Hippocampal formation (tissue), 2 donors: ENCODE measurements around the gene KIFC1.
"Not testable (repeated sequence)": the region's sequence is repeated elsewhere in the genome, so short reads cannot be mapped to it uniquely, and the experiment has no call there.

Source experiments
- DNase-seq, 2 donors: peaks; one replicate each; lab custom pipeline; 2025; lab: John Stamatoyannopoulos, UW

Gene KIFC1

DNA sequence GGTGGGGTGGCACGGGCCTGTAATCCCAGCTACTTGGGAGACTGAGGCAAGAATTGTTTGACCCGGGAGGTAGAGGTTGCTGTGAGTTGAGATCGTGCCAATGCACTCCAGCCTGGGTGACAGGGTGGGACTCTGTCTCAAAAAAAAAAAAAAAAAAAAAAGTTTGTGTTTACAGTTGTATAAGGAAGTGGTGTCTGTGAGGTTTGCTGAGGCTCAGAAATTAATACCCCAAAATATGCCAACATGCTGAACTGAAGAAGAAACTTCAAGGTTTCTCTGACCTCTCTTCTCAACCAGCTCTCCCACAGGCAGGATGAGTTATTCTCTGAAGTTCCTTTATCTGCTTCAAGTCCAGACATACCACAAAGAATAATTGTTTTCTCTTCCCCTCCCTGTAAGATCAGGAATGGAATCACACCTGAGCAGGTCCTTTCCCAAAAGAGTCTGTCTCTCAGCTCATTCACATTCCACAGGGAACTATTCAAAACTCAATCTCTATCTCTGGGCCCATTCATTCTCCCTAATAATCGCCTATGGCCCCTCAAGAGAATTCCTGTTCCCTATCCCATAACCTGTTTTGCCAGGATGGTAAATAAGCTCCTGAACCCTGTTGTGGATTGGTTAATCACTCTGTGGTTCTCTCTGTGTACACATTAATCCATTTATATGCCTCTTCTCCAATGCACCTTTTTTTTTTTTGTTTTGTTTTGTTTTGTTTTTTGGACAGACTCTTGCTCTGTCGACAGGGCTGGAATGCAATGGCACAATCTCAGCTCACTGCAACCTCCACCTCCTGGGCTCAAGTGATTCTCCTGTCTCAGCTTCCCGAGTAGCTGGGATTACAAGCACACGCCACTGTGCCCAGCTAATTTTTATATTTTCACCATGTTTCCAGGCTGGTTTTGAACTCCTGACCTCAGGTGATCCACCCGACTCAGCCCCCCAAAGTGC lies 17.4 kb upstream of the KIFC1 start:
- no peak for DNase-seq

DNA sequence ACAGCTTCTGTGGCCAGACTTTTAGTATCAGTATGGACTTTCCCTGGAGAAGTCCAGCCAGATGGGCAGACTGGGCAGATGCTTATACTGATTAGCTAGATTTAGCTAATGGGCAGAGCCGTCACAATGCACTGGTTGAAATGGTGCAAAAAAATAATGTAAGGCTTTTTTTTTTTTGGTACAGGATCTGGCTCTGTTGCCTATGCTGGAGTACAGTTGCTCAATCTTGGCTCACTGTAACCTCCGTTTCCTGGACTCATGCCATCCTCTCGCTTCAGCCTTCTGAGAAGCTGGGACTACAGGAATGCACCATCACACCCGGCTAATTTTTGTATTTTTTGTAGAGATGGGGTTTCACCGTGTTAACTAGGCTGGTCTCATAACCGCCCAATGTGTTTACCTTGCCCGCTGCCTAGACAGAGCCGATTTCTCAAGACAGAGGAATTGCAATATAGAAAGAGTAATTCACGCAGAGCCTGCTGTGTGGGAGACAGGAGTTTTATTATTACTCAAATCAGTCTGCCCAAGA lies 16.4 kb upstream of the KIFC1 start:
- peak in 1 of 2 donors; percentile 3 for DNase-seq

DNA sequence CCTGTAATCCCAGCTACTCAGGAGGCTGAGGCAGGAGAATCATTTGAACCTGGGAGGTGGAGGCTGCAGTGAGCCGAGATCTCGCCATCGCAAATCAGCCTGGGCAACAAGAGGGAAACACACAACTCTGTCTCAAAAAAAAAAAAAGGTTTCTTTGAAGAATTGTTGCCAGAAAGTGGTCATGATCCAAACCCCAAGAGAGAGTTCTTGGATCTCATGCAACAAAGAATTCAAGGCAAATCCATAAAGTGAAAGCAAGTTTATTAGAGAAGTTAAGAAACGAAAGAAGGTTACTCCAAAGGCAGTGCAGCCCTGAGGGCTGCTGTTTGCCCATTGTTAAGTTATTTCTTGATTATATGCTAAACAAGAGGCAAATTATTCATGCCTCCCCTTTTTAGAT lies 14.5 kb upstream of the KIFC1 start:
- no peak for DNase-seq

DNA sequence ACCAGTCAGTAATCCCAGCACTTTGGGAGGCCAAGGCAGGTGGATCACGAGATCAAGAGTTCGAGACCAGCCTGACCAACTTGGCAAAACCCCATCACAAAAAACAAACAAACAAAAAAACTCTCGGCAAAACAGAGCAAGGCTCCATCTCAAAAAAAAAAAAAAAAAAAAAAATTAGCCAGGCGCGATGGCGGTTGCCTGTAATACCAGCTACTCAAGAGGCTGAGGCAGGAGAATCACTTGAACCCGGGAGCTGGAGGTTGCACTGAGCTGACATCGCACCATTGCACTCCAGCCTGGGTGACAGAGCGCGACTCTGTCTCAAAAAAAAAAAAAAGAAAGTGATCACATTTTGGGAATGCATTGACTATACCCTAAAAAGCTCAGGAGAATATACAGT lies 12.4 kb upstream of the KIFC1 start:
- DNase-seq = not testable (repeated sequence)

DNA sequence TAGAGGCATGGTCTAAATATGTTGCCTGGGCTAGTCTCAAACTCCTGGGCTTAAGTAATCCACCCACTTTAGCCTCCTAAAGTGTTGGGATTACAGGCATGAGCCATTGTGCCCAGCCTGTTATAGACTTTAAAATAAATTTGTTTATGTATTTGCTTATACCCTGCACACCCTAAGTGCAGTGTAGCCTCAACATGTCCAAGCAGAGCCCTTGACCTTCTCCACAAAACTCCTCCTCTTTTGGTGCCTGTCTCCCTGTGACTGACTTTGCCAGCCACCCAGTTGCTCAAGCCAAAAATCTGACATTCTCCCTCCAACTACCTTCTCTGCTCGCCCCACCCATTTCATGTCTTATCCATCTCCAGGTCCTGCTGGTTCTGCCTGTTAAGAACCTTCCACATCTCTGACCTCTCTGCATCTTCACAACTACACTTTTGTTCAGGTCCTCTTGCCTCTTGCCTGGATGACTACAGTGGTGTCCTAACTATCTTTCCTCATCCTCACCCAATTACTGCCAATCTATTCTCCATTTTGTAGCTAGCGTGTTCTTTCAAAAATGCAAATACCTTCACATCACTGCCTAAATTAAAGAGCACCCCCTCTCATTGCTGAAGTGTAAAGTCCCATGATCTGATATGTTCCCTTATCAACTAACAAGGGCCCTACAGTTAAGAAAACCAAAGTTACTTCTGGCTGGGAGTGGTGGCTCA lies 11.2 kb upstream of the KIFC1 start:
- no peak for DNase-seq

DNA sequence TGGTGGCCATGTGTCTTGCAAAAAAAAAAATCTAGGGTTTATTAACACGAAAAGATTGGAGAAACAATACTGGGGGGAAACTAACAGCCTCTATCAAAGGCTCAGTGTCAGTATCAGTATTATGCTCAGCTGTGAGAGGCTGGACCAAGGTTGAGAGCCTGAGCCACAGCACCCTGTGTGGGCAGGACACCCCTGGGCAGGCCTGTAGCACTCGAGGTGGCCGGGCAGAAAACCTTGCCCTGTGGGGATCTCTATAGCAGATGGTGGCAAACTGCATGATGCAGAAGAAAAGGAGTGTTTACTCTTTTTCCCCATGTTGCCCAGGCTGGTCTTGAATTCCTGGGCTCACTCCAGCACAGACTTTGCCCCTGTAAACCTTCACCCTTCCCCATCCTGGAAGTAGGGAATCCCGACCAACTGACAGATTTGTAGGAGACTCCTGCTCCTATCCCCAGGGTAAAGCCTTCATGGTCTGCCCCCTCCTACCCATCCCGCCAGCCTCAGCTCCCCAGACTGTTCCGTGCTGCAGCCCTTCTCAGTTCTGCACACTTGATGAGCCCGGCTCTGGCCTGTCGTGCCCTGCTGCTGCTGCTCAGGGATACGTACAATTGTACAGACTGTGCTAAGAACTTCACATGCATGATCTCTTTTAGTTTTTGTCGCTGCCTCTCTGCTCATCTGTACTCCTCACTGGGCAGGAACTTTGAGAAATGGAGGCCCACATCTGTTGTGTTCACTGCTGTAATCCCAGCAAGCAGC lies 8.0 kb upstream of the KIFC1 start:
- no peak for DNase-seq

DNA sequence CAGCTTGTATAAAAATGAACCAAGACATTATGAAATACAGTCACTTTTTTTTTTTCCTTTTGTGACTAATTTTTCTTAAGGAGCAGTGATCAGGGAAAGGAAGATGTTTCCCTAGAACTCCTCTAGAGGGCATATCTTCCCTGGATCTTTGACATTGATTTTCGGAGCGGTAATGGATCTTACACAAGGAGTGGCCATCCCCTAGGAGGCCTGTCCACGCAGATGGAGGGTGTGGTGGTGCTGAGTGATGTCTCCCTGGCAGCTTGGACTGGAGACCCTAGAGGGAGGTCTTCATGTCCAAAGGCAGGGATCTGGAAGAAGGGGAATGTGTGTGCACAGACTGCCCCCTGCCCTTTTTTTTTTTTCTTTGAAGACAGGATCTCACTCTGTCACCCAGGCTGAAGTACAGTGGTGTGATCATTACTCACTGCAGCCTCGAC lies 7.0 kb upstream of the KIFC1 start:
- peak in 1 of 2 donors; percentile 3 for DNase-seq

DNA sequence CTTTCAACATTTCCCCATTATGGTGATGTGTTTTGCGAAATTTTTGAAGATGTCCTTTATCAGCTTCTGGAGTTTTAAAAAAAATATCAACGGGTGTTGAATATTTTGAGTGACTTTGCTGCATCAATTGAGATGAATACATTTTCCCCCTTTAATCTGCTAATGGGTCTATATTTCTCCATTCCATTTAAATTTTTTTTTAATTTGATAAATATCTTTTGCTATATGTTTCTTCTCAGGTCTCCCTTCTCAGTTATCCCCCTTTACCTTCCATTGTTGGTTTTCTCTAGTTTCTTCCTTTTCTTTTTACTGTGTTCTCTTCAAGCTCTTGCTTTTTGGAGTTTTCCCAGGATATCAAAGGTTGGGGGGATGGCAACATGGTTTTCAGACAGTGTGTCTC lies 1.4 kb upstream of the KIFC1 start:
- DNase-seq = no peak

DNA sequence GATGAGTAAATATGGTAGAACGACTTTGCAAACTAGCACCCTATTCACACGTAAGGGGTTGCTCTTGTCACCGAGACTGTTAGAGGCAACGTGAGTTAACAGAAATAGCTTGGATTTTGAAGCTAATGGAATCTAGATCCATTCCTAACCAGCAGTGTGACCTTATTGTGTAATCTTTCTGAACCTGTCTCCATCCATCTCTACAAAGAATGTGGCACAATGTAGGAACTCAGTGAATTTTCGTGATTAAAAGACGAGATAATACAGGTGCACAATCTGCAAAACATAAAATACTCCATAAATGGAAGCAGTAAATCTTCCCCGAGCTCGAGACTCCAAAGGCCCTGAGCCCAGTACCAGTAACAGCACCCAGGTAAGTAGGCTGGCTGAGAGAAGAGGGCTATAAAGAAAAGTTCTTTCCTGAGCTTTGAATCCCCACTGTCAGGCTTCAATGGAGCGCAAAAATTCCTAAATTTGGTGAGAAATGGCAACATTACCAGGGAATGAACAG lies 801 bp upstream of the KIFC1 start:
- no peak for DNase-seq

DNA sequence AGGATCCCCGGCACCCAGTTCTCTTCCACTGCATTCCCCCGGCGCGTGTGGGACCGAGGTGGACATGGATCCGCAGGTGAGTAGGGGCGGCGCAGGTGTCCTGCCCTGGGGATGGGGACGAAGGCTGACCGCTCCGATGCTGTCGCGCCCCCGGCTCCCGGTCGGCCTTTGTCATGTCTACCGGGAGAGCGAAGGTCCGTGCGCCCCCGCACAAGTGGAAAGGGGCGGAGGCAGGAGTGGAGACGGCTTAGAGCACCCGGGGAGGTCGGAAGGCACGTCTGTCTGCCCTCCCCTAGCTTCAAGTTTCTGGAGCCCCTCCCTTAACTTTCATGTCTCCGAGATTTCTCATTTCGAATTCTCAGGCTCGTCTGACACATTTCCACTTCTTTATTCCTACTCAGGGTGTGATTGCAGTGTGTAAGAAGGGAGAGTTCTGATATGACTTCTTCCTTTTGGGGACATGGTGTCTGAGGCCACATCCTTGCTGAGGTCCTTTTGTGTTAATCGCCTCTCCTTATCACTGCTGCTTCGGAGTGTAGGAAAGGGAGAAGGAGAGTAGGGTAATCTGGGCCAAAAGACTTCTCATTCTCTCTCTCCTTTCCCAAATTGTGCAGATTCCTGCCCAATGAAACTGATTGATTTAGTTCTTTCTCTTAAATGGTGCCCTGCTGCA lies 435 bp downstream of the KIFC1 start:
- no peak for DNase-seq

DNA sequence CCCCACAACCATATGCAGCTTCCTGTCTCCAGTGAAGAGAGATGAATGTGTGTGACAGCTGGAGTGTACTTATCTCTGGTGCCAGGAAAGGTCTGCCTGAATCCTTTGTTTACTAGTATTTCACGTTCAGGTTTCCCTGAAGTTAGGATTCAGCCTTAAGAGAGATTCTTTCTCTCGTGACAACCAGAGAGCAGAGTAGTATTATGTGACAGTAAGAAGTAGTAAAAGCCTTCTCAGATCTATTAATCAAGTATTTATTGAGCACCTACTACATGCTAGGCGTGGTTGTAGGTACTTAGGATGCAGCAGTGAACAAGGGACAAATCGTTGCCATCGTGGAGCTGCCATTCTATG lies 949 bp downstream of the KIFC1 start:
- DNase-seq = no peak

DNA sequence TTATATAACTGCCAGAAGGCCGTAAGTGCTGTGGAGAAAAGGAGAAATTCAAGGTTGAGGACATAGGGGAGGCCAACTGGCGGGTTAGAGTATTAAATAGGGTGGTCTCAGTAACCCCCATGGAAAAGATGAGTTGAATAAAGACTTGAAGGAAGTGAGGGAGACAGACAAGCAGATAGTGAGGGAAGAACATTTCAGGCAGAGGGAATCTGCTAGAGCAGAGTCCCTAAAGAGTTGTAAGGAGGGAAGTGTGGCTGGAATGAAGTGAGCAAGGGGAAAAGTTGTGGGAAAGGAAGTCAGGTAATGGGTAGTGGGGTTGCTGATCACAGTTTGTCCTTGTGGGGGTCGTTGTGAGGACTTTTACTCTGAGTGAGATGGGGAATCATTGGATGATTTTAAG lies 1.4 kb downstream of the KIFC1 start:
- DNase-seq = no peak

DNA sequence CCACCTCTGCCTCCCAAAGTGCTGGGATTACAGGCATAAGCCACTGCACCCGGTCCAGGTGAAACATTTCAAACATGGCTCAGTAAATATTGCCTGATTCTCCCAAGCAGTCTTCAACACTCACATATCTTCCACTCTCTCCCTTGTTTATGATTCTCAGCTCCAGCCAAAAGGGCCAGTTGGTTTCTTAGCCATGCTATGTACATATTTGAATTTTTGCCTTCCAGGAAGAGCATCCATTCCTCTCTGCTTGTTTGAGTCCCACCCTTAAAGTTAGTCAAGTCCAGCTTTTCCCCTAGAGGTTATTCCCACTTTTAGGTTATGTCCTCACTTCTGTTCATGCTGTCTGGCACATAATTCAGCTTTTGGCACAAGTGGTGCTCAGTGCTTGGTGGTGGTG lies 5.9 kb downstream of the KIFC1 start:
- no peak for DNase-seq

DNA sequence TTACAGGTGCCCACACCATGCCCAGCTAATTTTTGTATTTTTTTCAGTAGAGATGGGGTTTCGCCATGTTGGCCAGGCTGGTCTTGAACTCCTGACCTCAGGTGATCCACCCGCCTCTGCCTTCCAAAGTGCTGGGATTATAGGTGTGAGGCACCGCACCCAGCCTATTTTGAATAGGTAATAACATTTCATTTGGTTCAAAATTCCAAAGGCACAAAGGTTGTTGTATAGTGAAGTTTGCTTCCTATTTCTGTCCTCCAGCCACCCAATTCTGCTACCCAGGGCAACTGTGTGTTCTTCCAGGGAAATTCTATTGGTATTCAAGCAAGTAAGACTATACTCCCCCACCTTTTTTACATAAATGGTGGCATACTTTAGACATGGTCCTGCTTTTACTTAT lies 7.0 kb downstream of the KIFC1 start:
- DNase-seq = not testable (repeated sequence)

DNA sequence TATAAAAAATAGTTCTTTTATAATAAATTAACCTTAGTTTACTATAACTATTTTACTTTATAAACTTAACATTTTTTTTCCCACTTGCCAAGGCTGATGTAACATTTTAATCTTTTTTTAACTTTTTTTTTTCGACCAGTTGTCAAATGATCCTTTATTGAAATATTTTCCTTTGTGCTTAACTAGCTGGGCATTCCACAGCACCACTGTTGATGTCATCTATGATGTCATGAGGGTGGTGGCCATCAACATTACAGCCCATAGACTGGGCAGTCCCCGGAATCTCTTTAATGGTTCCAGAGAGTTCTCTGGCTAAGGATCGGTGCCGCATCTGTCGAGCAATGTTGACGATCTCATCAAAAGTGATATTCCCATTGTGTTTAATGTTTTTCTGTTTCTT lies 8.3 kb downstream of the KIFC1 start:
- DNase-seq = not testable (repeated sequence)

DNA sequence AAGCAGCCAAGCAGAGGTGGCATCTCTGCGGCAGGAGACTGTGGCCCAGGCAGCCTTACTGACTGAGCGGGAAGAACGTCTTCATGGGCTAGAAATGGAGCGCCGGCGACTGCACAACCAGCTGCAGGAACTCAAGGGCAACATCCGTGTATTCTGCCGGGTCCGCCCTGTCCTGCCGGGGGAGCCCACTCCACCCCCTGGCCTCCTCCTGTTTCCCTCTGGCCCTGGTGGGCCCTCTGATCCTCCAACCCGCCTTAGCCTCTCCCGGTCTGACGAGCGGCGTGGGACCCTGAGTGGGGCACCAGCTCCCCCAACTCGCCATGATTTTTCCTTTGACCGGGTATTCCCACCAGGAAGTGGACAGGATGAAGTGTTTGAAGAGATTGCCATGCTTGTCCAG lies 13.3 kb downstream of the KIFC1 start:
- DNase-seq = no peak

DNA sequence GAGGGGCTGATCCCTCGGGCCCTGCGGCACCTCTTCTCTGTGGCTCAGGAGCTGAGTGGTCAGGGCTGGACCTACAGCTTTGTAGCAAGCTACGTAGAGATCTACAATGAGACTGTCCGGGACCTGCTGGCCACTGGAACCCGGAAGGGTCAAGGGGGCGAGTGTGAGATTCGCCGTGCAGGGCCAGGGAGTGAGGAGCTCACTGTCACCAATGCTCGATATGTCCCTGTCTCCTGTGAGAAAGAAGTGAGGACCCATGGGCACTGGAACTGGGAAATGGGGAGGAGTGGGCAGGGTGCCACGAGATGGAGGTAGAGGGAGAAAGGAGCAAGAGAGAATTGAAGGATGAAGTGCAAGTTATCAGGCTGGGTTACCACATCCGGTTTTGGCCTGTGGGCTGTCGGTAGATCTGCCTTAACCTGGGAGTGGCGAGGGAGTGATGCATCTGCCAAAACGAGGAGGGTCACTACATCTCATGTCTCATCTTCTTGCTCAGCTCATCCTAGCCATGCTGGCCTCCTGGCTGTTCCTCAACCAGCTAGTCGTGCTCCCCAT lies 13.8 kb downstream of the KIFC1 start:
- no peak for DNase-seq

DNA sequence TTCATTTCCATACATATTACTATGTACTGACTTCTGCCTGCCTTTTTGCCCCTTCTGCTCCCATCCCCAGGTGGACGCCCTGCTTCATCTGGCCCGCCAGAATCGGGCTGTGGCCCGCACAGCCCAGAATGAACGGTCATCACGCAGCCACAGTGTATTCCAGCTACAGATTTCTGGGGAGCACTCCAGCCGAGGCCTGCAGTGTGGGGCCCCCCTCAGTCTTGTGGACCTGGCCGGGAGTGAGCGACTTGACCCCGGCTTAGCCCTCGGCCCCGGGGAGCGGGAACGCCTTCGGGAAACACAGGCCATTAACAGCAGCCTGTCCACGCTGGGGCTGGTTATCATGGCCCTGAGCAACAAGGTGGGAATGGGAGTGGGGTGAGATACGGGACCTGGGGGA lies 14.5 kb downstream of the KIFC1 start:
- DNase-seq = no peak

DNA sequence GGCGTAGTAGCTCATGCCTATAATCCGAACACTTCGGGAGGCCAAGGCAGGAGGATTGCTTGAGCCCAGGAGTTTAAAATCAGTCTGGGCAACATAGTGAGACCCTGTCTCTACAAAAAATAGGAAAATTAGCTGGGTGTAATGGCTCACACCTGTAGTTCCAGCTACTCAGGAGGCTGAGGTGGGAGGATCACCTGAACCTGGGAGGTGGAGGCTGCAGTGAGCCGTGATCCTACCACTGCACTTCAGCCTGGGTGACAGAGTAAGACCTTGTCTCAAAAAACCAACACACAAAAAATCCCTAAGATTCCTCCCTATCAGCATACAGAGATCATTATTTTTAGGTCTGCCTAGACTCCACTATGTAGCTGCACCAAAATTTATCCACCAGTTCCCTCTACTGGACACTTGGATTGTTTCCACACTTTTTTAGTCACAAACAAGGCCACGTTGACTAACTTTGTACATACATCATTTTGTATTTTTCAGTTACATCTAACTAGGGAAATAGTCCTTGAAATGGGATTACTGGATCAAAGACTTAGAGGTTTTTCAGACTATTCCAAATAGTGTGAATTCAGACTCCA lies 15.6 kb downstream of the KIFC1 start:
- no peak for DNase-seq

DNA sequence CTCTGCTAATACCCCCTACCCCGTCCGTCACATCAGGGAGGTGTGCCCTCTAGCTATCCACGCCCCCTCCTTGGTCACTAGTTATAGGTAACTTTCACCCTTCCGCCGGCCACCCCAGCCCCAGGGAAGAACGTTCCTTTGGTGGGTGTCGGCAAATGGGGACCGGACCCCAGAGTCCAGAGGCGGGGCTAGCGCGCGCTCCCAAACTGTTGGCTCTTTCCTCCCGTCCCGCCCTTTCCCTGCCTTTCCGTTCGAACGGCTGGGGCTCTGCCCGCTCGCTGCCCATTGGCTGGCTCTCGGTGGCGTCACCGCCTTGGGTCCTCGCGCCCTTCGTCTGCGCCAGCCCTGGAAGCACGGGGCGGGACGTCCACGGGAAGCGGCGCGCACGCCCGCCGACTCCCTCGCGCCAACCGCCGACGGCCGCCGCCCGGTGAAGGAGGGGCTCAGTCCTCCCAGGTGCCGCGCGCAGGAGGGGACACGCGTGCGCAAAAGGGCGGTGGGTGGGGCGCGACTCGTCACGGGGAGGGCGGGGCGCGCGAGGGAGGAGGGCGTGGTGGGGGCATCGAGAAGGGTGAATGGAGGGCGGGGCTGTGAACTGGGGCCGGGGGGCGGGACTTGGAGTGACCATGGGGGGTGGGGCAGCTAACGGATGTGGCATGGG lies 18.6 kb downstream of the KIFC1 start:
- DNase-seq = peak; percentile 93 to 97
